GM18520 (cell line): Measurements from ENCODE around the gene PCDHGA4.
"Not testable (repeated sequence)": the region's sequence is repeated elsewhere in the genome, so short reads cannot be mapped to it uniquely, and the experiment has no call there.

Experiments used
- ATAC-seq: cut with Tn5 transposase; IDR thresholded peaks from one replicate; pipeline ENCODE4 v1.9.1; 2021; ENCODE audit not compliant: unreplicated experiment

Gene PCDHGA4

GRCh38 chr5:141346017-141346416 is 8.8 kb upstream of the PCDHGA4 start:
- not testable (repeated sequence) for ATAC-seq

GRCh38 chr5:141349917-141350619 is 4.8 kb upstream of the PCDHGA4 start, which contains the start of gene PCDHGB1:
TSS of gene PCDHGB1 (plus strand) at chr5:141350099. CDS start at chr5:141350261, 162 bp downstream.
- ATAC-seq = no peak

- no peak for ATAC-seq
Observed at GRCh38 chr5:141351591-141351990, 3.2 kb upstream of the PCDHGA4 start.

- no peak for ATAC-seq
Observed at GRCh38 chr5:141355641-141356040, 820 bp downstream of the PCDHGA4 start.

GRCh38 chr5:141356133-141356532 is 1.3 kb downstream of the PCDHGA4 start:
- ATAC-seq = no peak

- no peak for ATAC-seq
Observed at GRCh38 chr5:141356950-141357349, 2.1 kb downstream of the PCDHGA4 start.

- ATAC-seq = no peak
Observed at GRCh38 chr5:141359790-141360426, 5.1 kb downstream of the PCDHGA4 start, which contains the start of gene PCDHGB2. TSS of gene PCDHGB2 (plus strand) at chr5:141359994. CDS start at chr5:141360136, 142 bp downstream.

GRCh38 chr5:141360685-141361084 is 5.9 kb downstream of the PCDHGA4 start:
- ATAC-seq = no peak

GRCh38 chr5:141362719-141363118 is 7.9 kb downstream of the PCDHGA4 start:
- ATAC-seq = no peak

- no peak for ATAC-seq
Observed at GRCh38 chr5:141363952-141364660, 9.3 kb downstream of the PCDHGA4 start, which contains the start of gene PCDHGA5. TSS of gene PCDHGA5 (plus strand) at chr5:141364162. CDS start at chr5:141364331, 169 bp downstream.

GRCh38 chr5:141366016-141366896 is 11.4 kb downstream of the PCDHGA4 start:
- no peak for ATAC-seq

- ATAC-seq = no peak
Observed at GRCh38 chr5:141369994-141370848, 15.4 kb downstream of the PCDHGA4 start, which contains the start of gene PCDHGB3. TSS of gene PCDHGB3 (plus strand) at chr5:141370242. CDS start at chr5:141370395, 153 bp downstream.

GRCh38 chr5:141371572-141372475 is 17.0 kb downstream of the PCDHGA4 start:
- ATAC-seq = no peak

- no peak for ATAC-seq
Observed at GRCh38 chr5:141373673-141374317, 19.0 kb downstream of the PCDHGA4 start, which contains the start of gene PCDHGA6. TSS of gene PCDHGA6 (plus strand) at chr5:141373891. CDS start at chr5:141374084, 193 bp downstream.

- ATAC-seq = no peak
Observed at GRCh38 chr5:141374627-141375026, 19.8 kb downstream of the PCDHGA4 start.

GRCh38 chr5:141375444-141376155 is 20.8 kb downstream of the PCDHGA4 start:
- not testable (repeated sequence) for ATAC-seq
